GM19099 (cell line): ENCODE data around the gene ASZ1.

Experiments used
- POLR2A ChIP-seq: IDR thresholded peaks from 3 replicates; pipeline ENCODE4 v1.6.1; 2011; ENCODE audit warnings: low read depth; ENCODE audit not compliant: insufficient read length; ENCODE audit errors: extremely low read depth

Gene ASZ1

DNA sequence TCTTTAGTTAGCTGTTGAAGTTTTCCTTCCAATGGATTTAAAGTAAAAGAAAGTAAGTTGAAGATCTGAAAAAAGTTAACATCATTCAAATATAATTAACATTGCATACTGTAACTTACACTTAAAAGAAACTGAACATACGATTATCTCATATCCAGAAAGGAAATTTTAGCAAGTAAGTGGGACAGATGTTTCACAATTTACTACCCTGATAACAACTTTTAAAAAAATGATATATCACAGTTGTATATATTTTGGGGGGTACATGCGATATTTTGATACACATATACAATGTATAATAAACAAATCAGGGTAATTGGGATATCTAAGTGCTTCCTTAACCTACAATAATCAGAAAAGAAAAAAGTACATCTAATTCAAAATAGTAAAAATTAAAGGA is 44.2 kb downstream of the ASZ1 start:
- TF ChIP-seq POLR2A: no peak

DNA sequence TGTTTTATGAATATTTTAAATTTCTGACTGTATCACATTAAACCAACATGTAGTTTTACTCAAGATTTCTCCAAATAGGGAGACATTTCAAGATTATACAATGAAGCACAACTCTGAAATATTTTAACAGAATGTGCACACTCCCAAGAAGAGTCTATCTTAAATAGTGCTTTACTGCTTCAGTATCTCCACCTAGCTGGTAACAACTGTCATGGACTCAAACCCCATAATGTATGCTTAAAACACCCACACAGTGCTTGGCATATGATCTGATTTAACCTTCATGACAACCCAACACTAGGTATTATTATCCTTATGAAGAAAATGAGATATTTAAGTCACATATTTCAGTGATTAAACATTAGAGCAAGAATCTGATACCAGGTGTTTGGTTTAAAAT is 45.9 kb downstream of the ASZ1 start:
- TF ChIP-seq POLR2A: no peak

DNA sequence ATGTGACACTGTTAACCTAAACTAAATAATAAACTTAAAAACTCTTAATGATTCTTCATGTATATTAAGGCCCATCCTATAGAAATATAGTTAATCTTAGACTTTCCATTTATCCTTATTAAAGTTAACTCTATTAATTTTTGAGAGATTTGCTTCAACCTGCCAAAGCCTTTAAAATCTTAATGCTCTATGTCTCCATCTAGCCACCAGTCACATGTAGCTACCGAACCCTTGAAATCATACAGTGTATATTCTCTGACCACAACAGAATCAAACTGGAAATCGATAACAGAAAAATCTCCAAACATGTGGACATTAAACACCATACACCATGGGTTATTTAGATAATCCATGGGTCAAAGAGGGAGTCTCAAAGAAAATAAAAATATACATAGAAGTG is 51.9 kb downstream of the ASZ1 start:
- TF ChIP-seq POLR2A: no peak

DNA sequence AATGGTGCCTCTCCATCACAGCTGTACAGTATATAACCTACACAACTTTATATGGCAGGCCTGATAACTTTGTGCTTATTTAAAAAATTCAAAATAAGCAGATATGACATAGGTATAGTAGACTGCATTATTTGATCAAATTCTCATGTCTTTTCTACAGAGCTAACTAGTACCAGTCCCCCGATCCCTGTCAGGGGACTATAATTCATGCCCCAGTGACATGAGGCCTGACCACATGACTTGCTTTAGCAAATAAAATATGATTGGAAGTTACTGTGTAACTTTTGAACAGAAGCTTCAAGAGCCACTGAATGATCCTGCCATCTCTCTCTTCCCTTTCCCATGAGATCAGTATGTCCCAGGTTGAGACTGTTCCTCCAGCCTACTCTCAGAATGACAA is 55.2 kb downstream of the ASZ1 start:
- TF ChIP-seq POLR2A: no peak

GRCh38 chr7:117364339-117365080 is 62.8 kb downstream of the ASZ1 start:
- no peak for TF ChIP-seq POLR2A

DNA sequence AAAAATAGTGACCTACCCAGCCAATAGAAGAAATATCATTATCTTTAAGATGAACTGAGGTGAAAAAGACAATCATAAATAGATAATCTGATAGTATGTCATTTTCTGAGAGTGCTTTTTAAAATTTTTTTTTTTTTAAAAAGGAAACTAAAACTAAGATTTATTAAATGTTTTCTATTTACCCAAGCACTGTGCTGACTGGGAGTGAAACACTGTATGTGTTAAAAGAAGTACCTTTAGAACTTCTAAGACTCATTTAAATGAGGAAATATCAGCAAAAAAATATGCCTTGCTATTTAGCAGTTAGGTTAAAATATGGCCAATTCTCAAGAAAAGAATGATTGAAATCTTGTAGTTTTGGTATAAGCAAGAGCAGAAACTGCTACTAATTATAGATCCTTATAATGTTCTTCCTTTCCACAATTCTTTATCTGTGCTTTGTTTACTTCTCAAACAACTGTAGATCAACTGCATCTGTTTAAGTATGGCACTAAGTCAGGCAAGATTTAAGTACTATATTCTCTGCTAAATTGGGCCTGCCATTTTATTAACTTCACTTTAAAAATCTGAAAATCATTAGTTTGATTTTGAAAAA is 64.9 kb downstream of the ASZ1 start:
- TF ChIP-seq POLR2A: no peak

DNA sequence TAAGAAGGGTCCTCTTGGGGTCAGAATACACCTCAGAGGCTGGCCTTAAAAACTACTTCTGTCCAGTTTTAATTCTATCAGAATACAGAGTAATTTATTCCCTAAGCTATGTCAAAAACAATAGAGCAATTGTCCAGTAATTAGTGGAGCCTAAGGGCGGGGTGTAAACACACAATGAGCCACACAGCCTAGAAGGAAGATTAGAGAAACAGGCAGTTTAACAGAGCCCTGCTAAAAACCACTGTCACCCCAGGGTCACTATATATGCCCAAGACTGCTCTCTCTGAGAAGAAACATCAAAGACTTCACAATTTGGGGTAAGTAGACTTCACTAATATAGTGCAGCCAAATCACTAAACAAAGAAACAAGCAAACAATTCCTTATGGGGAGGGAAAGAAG is 77.3 kb downstream of the ASZ1 start:
- no peak for TF ChIP-seq POLR2A

DNA sequence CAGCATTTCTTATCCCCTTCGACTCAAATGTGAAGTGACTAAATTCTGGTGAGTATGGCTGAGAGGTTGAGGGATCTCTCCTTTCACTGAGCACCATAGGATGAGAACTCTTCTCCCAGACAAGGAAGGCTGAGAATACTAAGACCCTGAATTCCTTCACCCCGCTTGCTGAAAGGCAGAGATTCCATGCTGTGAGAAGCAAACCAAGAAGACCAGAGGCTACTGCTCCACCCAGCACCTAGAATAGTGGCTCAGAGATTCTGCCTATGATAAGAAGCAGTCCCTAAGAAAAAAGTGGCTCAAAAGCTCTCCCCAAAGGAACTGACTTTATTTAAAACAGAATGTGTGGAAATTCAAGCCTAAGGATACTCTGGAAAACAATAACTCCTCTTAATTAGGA is 77.7 kb downstream of the ASZ1 start:
- no peak for TF ChIP-seq POLR2A

- no peak for TF ChIP-seq POLR2A
Observed at GRCh38 chr7:117347962-117348672, 79.2 kb downstream of the ASZ1 start.

DNA sequence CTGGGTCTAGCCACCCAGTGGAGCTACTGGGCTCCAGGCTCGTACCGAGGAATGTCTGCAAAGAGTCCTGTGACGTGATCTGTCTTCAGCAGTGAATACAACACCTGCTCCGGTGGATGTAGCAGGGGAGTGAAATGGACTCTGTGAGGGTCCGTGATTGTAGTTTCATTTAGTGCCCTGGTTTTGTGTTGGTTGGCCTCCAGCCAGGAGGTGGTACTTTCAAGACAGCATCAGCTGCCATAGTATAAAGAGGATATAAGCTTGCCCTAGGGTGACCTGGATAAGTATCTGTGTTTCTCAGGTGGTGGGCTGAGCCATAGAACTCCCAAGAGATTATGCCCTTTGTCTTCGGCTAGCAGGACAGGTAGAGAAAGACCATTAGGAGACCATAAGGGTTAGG is 79.8 kb downstream of the ASZ1 start:
- TF ChIP-seq POLR2A: no peak

DNA sequence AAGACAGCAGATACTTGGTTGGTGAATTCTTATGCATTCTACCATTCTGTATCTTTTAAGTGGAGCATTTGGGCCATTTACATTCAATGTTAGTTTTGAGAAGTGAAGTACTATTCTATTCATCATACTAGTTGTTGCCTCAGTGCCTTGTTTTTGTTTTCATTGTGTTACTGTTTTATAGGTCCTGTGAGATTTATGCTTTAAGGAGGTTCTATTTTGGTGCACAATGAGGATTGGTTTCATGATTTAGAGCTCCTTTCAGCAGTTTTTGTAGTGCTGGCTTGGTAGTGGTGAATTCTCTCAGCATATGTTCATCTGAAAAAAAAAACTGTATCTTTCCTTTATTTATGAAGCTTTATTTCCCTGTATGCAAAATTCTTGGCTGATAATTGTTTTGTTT is 81.1 kb downstream of the ASZ1 start:
- no peak for TF ChIP-seq POLR2A

- no peak for TF ChIP-seq POLR2A
Observed at GRCh38 chr7:117338020-117338419, 89.3 kb downstream of the ASZ1 start.

GRCh38 chr7:117333168-117333567 is 94.1 kb downstream of the ASZ1 start:
- no peak for TF ChIP-seq POLR2A

DNA sequence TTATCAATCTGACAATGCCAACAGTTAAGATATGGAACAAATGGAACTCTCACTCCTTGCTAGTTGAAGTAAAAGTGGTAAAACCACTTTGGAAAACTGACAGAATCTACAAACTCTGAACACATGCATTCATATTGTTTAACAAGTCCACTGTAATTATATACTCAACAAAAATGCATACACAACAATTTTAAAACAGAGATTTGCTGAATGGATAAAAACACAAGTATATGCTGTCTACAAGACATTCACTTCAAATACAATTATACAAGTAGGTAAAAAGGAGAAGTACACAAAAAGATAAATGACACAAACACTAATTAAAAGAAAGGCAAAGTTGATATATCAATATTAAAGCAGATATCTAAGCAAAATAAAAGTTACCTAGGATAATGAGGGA is 95.3 kb downstream of the ASZ1 start:
- no peak for TF ChIP-seq POLR2A

DNA sequence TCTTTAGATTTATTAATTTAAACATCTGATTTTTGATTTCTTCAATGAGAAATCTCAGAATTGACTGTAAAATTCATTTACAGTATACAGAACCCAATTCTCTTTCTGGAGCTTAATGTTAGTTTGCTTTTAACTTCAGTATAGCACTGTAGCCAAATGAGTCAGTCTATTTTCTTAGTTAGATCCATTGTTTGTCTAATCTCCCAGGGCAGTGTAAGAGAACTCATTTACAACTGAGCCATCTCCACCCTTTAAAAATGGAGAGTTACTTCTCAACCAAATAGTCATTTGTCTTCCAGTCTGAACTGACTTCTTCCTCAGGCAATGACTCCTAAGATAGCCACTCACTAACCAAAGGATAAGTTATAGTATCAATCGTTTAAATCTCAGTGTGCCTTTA is 101.5 kb downstream of the ASZ1 start:
- TF ChIP-seq POLR2A: no peak

- no peak for TF ChIP-seq POLR2A
Observed at GRCh38 chr7:117324960-117325359, 102.3 kb downstream of the ASZ1 start.
